GM12878 (cell line): ENCODE measurements around the gene DHPS. TPM values are rescaled to one million over a fixed set of nuclear protein-coding genes. Genes with fewer than 3 reads are reported as not detected.

ENCODE experiments used
- ATAC-seq: fragments of 200-7000 bp; cut with Tn5 transposase; 3 replicates; pipeline ENCODE4 v1.9.1; 2020; ENCODE audit warnings: mild to moderate bottlenecking, moderate library complexity
- BruUV-seq: library from RNA; stranded (reverse); fragments of 400-500 nt; replicated peaks from 2 replicates; lab custom pipeline; 2021; lab: Mats Ljungman, UMichigan
- CTCF ChIA-PET: fragments of 300-600 bp; sonication (Branson Sonifier 250); formaldehyde crosslinking; extraction: SDS; loops from one replicate; lab custom pipeline; 2021; ENCODE audit warnings: inconsistent platforms; lab: Yijun Ruan, JAX
- POLR2A ChIA-PET: fragments of 350-600 bp; formaldehyde crosslinking; extraction: SDS; loops from one replicate; lab custom pipeline; 2021; ENCODE audit warnings: inconsistent platforms; lab: Charles Lee
- RAD21 ChIA-PET: fragments of 300-600 bp; sonication (Branson Sonifier 250); formaldehyde crosslinking; loops from one replicate; lab custom pipeline; 2023; ENCODE audit warnings: antibody characterized with exemption; ENCODE audit not compliant: unreplicated experiment; lab: Charles Lee
- SMC1A ChIA-PET: fragments of 300-600 bp; sonication (Branson Sonifier 250); formaldehyde crosslinking; loops from one replicate; lab custom pipeline; 2023; ENCODE audit not compliant: unreplicated experiment, uncharacterized antibody; lab: Charles Lee
- DNase-seq: peaks from one replicate; pipeline ENCODE4 v3.0.0-alpha.2; 2011; ENCODE audit warnings: low read depth, low spot score
- FAIRE-seq: peaks from 3 replicates; lab custom pipeline; 2011; peaks lifted over from hg19 to GRCh38; lab: Jason Lieb, UNC
- H2AFZ ChIP-seq: 2 replicates; pipeline ENCODE4 v1.6.0; 2011; ENCODE audit warnings: low read depth, low read length, control low read depth; ENCODE audit not compliant: control insufficient read depth
- H3K27ac ChIP-seq: 2 replicates; pipeline ENCODE4 v1.5.1; 2011; ENCODE audit warnings: control low read depth; ENCODE audit not compliant: control insufficient read depth, insufficient read depth
- H3K27me3 ChIP-seq, 2 experiments: replicated peaks in 1 of 2; 2 replicates each; pipeline versions ENCODE4 v1.6.0 to v1.6.1; 2011; ENCODE audit warnings: low read length in 1 of 2; ENCODE audit not compliant: control insufficient read depth in 2 of 2, insufficient read depth in 2 of 2
- H3K36me3 ChIP-seq, 2 experiments: 2 replicates each; pipeline ENCODE4 v1.5.1; 2011; ENCODE audit warnings: low read length in 1 of 2; ENCODE audit not compliant: control insufficient read depth in 2 of 2, insufficient read depth in 2 of 2
- H3K4me1 ChIP-seq: 2 replicates; pipeline ENCODE4 v1.6.1; 2011; ENCODE audit warnings: mild to moderate bottlenecking, low read length, moderate library complexity, mixed read lengths; ENCODE audit not compliant: control insufficient read depth, insufficient read depth
- H3K4me2 ChIP-seq: 2 replicates; pipeline ENCODE4 v1.6.0; 2011; ENCODE audit warnings: control low read depth; ENCODE audit not compliant: control insufficient read depth, insufficient read depth
- H3K4me3 ChIP-seq: fragments of 200-600 bp; sonication (generic); 2 replicates; pipeline ENCODE4 v1.5.1; 2016
- H3K79me2 ChIP-seq: 2 replicates; pipeline ENCODE4 v1.6.0; 2011; ENCODE audit warnings: low read length; ENCODE audit not compliant: control insufficient read depth, insufficient read depth
- H3K9ac ChIP-seq: 2 replicates; pipeline ENCODE4 v1.8.0; 2011; ENCODE audit warnings: low read length, control low read depth, mixed read lengths; ENCODE audit not compliant: control insufficient read depth, insufficient read depth
- H3K9me3 ChIP-seq: replicated peaks from 3 replicates; pipeline ENCODE4 v1.5.1; 2011; ENCODE audit warnings: mild to moderate bottlenecking, low read length; ENCODE audit not compliant: control insufficient read depth, insufficient read depth
- H4K20me1 ChIP-seq: 2 replicates; pipeline ENCODE4 v1.6.0; 2011; ENCODE audit not compliant: control insufficient read depth, insufficient read depth
- BCLAF1 ChIP-seq: fragments of 450-650 bp; IDR thresholded peaks from 2 replicates; pipeline ENCODE4 v1.6.1; 2017; ENCODE audit warnings: antibody characterized with exemption, mild to moderate bottlenecking, moderate library complexity
- CTCF ChIP-seq, 3 experiments: IDR thresholded peaks in 2 of 3; conservative IDR thresholded peaks in 1 of 3; 2 replicates each; pipeline ENCODE4 v1.5.1; 2011; ENCODE audit warnings: low read depth in 3 of 3, low read length in 3 of 3, mild to moderate bottlenecking in 3 of 3, control low read depth in 2 of 3, moderate library complexity in 2 of 3, inconsistent platforms in 1 of 3, mixed read lengths in 1 of 3; ENCODE audit not compliant: control insufficient read depth in 2 of 3, insufficient read depth in 1 of 3; ENCODE audit errors: extremely low read depth in 1 of 3
- ETV6 ChIP-seq, 2 experiments: fragments of 450-650 bp in 1 of 2; IDR thresholded peaks in 1 of 2; conservative IDR thresholded peaks in 1 of 2; 2 replicates each; pipeline ENCODE4 v1.6.1; 2014; ENCODE audit warnings: antibody characterized with exemption in 1 of 2, borderline replicate concordance in 1 of 2, low read depth in 1 of 2, mild to moderate bottlenecking in 1 of 2, moderate library complexity in 1 of 2
- MEF2B ChIP-seq: fragments of 450-650 bp; IDR thresholded peaks from 2 replicates; pipeline ENCODE4 v1.6.1; 2018; ENCODE audit warnings: mild to moderate bottlenecking, moderate library complexity; ENCODE audit not compliant: partially characterized antibody, poor library complexity, severe bottlenecking
- NFYA ChIP-seq: IDR thresholded peaks from 2 replicates; pipeline ENCODE4 v1.6.1; 2011; ENCODE audit warnings: low read depth, mild to moderate bottlenecking, low read length, improper control_type of control experiment, borderline replicate concordance
- POLR2A ChIP-seq: IDR thresholded peaks from 2 replicates; pipeline ENCODE4 v1.6.1; 2011; ENCODE audit warnings: low read depth, mild to moderate bottlenecking, low read length
- RCOR1 ChIP-seq: conservative IDR thresholded peaks from 2 replicates; pipeline ENCODE4 v1.6.1; 2012; ENCODE audit warnings: low read depth, low read length, improper control_type of control experiment
- SIX5 ChIP-seq: IDR thresholded peaks from 2 replicates; pipeline ENCODE4 v1.6.1; 2011; ENCODE audit warnings: mild to moderate bottlenecking, low read depth, low read length, moderate library complexity; ENCODE audit not compliant: severe bottlenecking
- ZBTB4 ChIP-seq: fragments of 450-650 bp; formaldehyde crosslinking; IDR thresholded peaks from 2 replicates; pipeline ENCODE4 v1.4.0; 2022; ENCODE audit warnings: mild to moderate bottlenecking, moderate library complexity
- WGBS: methylation state at CpG from one replicate; pipeline ENCODE4 v1.1.6; 2016; ENCODE audit warnings: low lambda C conversion rate; ENCODE audit not compliant: insufficient replicate concordance, insufficient coverage; ENCODE audit errors: missing lambda C conversion rate; 5-methylcytosine and 5-hydroxymethylcytosine counted together
- in situ Hi-C: fragments of 300-500 bp; cut with MboI; formaldehyde crosslinking; loops from 9 replicates; pipeline ENCODE4 v1.14.3; 2018; ENCODE audit warnings: mixed read lengths
- intact Hi-C: fragments of 100-400 bp; cut with micrococcal nuclease; formaldehyde crosslinking; loops from one replicate; pipeline ENCODE4 v1.14.2; 2022; ENCODE audit not compliant: unreplicated experiment
- polyA plus RNA-seq, 11 experiments: library from polyadenylated mRNA; depleted of rRNA in 4 of 11; unstranded in 6 of 11; stranded (reverse) in 5 of 11; fragments of >200 nt; fragmentation: Nextera tagmentation in 4 of 11; fragmentation: Illumina TruSeq in 1 of 11; extraction: Ambion mirVana in 4 of 11; extraction: Trizol in 1 of 11; gene quantifications; 1 replicate in 1 of 11; 2 replicates in 10 of 11; pipeline versions ENCODE4 v1.2.1 to v1.2.3, GENCODE V29; 2011 to 2016; ENCODE audit warnings: inconsistent platforms in 2 of 11, missing spikeins in 2 of 11, low read depth in 1 of 11
- total RNA-seq, 4 experiments: library from RNA; depleted of rRNA in 3 of 4; stranded (reverse); fragments of >200 nt in 3 of 4; fragmentation: Illumina TruSeq in 1 of 4; extraction: Trizol in 1 of 4; gene quantifications; 2 replicates each; pipeline versions ENCODE4 v1.2.1 to v1.2.3, GENCODE V29; 2013 to 2021

DHPS gene
- total and polyA plus RNA-seq, 10 of the 15 experiments (the other 5 are each of a cell fraction or from before 2014, with no cell fraction given): 36.4 to 104 (median 83.4) TPM

- TF ChIP-seq ZBTB4 (CRISPR knock-in tag): no peak
- no peak for TF ChIP-seq SIX5
- TF ChIP-seq, all 136 proteins: peak for 0
These were observed 31.7 kb downstream of the DHPS start (continued) for GRCh38 chr19:12649941-12650340.

- intact Hi-C loops: no loop called here
- no peaks in the 10 kb centered on the region for H3K79me2 ChIP-seq
- TF ChIP-seq MEF2B: no peak
- TF ChIP-seq RCOR1: no peak
- no peak for TF ChIP-seq NFYA
- no peak for TF ChIP-seq ETV6 (conservative IDR thresholded peaks at IDR 0.05 in 1 of 2, IDR thresholded peaks at IDR 0.05 in 1 of 2; ENCODE audit: borderline replicate concordance in 1 of 2, low read depth in 1 of 2)
- no peak for TF ChIP-seq CTCF (IDR thresholded peaks at IDR 0.05 in 2 of 3, conservative IDR thresholded peaks at IDR 0.05 in 1 of 3; ENCODE audit: control insufficient read depth in 2 of 3, extremely low read depth in 1 of 3, insufficient read depth in 1 of 3, low read depth in 3 of 3, low read length in 3 of 3)
- TF ChIP-seq BCLAF1: no peak
- TF ChIP-seq POLR2A: 0 out of 2 replicates have a peak, but pooled peaks have one; percentile 7
- TF ChIP-seq, all 136 proteins: peak for 1
- Histone ChIP-seq H3K4me1 (no peaks in the 10 kb centered on the region), H3K27ac (no peak overlapping the region), H2AFZ (no peak overlapping the region), H3K36me3 (peaks cover 5 to 10% of the 10 kb centered on the region in 2 experiments; a peak in 3 of 4 replicates), H4K20me1 (no peaks in the 10 kb centered on the region), H3K27me3 (no peaks in the 10 kb centered on the region), H3K4me2 (no peak overlapping the region), H3K9me3 (no peaks in the 10 kb centered on the region; the same call in 2 of the 3 replicates), H3K4me3 (no peak overlapping the region), H3K9ac (no peak overlapping the region)
- BruUV-seq: no TSS peak
- ChIA-PET POLR2A (no interaction called here), SMC1A (no interaction called here), RAD21 (no interaction called here), CTCF (no interaction called here)
- ATAC-seq (no peak), FAIRE-seq (no peak), DNase-seq (no peak)
- in situ Hi-C loops: no loop called here
- 94% methylated on average over 25 of the region's 29 CpGs for WGBS
These were observed 33.6 kb downstream of the DHPS start for GRCh38 chr19:12648088-12648487.
